AG09319 (cell line): Measurements from ENCODE around the gene PANX3.
A peak's percentile ranks its signal among the peaks of the same experiment; 100 is the strongest.

Experiments
- DNase-seq: peaks from one replicate; pipeline ENCODE4 v3.0.0-alpha.2; 2010; ENCODE audit warnings: low read depth; ENCODE audit errors: extremely low read depth
- TF ChIP-seq, protein P1 (sequence below): IDR thresholded peaks from 2 replicates; pipeline ENCODE4 v1.5.1; 2011; ENCODE audit warnings: low read depth, mild to moderate bottlenecking, inconsistent platforms, low read length, moderate library complexity

PANX3 gene

DNA sequence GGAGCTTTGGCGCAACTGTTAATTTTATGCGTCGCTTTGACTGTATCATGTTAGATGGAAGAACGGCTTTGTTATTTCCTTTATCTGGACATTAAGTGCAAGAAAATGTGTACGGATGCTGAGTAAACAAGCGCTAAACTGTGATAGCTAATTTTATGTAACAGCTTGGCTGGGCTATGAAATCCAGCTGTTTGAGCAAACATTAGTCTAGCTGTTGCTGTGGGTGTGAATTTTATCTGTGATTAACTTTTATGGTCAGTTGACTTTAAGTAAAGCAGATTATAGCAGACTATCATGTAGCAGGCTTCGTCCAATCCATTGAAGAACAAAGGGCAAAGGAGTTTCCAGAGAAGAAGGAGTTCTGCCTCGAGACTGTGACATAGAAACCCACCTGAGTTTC is 27.4 kb upstream of the PANX3 start:
- TF ChIP-seq, protein P1, sequence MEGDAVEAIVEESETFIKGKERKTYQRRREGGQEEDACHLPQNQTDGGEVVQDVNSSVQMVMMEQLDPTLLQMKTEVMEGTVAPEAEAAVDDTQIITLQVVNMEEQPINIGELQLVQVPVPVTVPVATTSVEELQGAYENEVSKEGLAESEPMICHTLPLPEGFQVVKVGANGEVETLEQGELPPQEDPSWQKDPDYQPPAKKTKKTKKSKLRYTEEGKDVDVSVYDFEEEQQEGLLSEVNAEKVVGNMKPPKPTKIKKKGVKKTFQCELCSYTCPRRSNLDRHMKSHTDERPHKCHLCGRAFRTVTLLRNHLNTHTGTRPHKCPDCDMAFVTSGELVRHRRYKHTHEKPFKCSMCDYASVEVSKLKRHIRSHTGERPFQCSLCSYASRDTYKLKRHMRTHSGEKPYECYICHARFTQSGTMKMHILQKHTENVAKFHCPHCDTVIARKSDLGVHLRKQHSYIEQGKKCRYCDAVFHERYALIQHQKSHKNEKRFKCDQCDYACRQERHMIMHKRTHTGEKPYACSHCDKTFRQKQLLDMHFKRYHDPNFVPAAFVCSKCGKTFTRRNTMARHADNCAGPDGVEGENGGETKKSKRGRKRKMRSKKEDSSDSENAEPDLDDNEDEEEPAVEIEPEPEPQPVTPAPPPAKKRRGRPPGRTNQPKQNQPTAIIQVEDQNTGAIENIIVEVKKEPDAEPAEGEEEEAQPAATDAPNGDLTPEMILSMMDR, result no peak
- DNase-seq, result no peak

DNA sequence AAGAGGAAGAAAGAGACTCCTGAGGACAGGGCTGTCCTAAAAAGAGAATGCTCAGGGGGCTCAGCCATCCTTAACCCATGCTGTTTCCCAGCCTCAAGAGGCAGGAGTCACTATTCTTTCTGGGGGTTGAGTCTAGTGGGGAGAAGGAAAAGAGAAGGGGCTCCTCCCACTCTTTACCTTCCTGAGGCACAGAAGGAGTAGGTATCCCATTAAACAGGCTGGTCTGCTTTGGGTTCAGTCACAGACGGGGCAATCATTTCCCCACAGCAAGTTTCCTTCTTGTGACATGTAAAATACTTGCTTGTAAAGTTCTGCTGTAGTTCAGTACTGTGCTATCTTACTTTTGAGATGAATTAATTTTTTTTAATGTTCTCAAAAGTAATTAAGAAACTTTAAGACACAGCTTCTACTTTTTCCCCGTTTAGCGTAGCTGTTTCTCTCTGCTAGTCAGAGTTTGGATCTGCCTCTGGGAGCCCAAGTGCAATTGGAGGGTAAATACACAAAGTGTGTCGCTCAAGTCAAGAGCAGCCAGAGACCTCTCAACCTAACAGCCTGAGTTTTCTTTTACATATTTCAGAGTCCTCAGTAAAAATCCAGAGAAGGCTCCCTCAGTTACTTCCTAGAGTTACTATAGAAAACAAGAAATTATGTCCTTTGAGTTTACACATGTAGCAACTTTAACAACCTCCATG is 26.4 kb upstream of the PANX3 start:
- TF ChIP-seq, protein P1, result no peak
- no peak for DNase-seq

DNA sequence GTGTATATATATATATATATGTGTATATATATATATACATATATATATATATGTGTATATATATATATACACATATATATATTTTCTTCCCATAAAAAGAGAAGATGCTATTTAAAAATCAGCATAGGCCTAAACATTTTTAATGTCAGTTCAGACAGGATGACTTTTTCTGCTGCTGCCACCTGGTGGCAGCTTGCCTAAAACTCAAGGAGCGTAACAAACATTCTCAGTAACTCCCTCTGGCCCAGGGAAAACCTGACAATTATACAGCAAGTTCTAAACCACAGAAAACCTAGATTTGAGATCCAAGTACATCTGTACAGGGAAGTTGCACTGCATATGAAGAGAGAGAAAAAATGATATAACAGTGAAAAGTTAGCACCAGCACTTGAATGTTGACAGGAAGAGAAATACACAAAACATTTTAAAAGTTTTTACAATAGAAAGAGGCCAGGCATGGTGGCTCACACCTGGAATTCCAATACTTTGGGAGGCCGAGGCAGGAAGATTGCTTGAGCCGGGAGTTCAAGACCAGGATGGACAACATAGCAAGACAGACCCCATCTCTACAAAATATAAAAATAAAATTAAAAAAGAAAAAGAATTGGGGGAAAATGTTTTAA is 24.9 kb upstream of the PANX3 start:
- DNase-seq, result peak; percentile 20
- TF ChIP-seq, protein P1, result peak; percentile 71

DNA sequence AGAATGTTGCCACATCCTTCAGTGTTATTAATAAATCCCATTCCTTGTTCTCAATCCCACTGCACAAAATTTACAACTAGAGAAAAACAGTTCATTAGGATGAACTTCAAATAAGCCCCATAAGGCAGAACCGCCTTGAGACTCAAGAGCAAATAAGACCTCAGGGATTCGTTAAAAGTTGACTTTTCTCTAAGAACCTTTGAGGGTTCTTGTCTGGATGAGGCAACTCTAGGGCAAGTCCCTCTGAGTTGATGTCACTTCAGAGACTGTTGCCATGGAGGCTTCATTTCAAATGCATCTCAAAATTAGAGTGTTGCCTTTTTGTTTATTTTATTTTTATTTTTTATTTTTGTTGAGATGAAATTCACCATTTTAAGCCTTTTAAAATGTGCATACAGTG is 19.8 kb upstream of the PANX3 start:
- TF ChIP-seq, protein P1, result no peak

DNA sequence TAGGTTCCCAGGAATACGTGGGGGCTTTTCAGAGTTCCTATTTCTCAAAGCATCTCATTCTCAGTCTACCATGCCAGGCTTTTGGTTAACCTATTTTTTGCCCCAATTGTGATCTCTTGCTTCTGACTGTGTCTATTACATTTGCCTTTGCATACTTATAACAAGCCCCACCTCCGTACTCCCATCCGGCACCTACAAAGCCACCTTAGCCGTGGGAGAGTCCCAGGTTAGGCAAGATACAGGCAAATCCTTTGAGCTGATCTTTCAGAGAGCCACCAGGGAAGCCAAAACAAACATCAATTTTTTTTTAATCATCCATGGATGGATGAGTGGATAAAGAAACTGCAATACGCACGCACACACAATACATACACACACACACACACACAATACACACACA is 18.6 kb upstream of the PANX3 start:
- TF ChIP-seq, protein P1, result no peak
- no peak for DNase-seq

More for the DNA sequence above, 19.8 kb upstream of the PANX3 start:
- no peak for DNase-seq

DNA sequence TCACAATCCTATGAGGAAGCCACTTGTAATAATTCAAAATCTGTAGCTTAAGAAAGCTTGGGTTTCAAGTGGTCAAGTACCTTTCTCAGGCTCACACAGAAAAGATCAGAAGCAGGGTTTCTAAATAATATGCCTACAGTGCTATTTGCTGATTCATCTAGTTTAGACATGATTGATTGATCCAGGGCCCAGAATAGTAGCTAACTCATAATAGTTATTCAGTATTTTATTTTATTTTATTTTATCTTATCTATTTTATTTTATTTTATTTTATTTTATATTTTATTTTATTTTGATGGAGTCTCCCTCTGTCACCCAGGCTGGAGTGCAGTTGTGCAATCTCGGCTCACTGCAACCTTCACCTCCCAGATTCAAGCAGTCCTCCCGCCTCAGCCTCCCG is 15.9 kb upstream of the PANX3 start:
- TF ChIP-seq, protein P1, result no peak
- DNase-seq, result no peak

DNA sequence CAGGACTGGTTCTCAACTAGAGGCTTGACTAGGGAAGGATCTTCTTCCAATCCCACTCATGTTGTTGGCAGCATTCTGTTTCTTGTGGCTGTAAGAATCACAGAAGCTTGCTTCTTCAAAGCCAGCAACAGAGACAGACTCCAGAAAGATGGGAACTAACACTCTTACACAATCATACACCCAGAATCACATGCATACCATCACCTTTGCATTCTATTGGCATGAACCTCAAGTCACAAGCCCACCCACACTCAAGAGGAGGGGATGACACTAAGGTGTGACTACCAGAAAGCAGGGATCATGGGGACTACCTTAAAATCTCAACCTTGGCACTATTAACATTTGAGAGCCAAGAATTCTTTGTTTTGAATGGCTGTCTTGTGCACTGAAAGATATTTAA is 13.6 kb upstream of the PANX3 start:
- TF ChIP-seq, protein P1, result no peak
- DNase-seq, result no peak
